KMS-11 (cell line): ENCODE results near the gene NTM.

Experiments used
- H2AFZ ChIP-seq: fragments of 200-600 bp; sonication (generic); 2 replicates; pipeline ENCODE4 v1.6.1; 2016; ENCODE audit warnings: antibody characterized with exemption, mixed run types, low read depth
- H3K27ac ChIP-seq: fragments of 200-600 bp; sonication (generic); 2 replicates; pipeline ENCODE4 v1.6.1; 2016; ENCODE audit warnings: mild to moderate bottlenecking, mixed run types
- H3K27me3 ChIP-seq: fragments of 200-600 bp; sonication (generic); 2 replicates; pipeline ENCODE4 v1.6.1; 2017; ENCODE audit warnings: mild to moderate bottlenecking, low read depth, mixed run types, moderate library complexity; ENCODE audit not compliant: insufficient read depth
- H3K36me3 ChIP-seq: fragments of 200-600 bp; sonication (generic); 2 replicates; pipeline ENCODE4 v1.6.1; 2017; ENCODE audit warnings: mild to moderate bottlenecking, mixed run types; ENCODE audit not compliant: insufficient read depth
- H3K4me1 ChIP-seq: fragments of 200-600 bp; sonication (generic); 2 replicates; pipeline ENCODE4 v1.6.1; 2016; ENCODE audit warnings: mild to moderate bottlenecking, low read depth, mixed run types; ENCODE audit not compliant: poor library complexity, severe bottlenecking
- H3K4me2 ChIP-seq: fragments of 200-600 bp; sonication (generic); 2 replicates; pipeline ENCODE4 v1.7.0; 2016; ENCODE audit warnings: mild to moderate bottlenecking, mixed run types
- H3K4me3 ChIP-seq: fragments of 200-600 bp; sonication (generic); IDR thresholded peaks from 2 replicates; pipeline ENCODE4 v1.6.1; 2017; ENCODE audit warnings: low read depth, low read length, mixed read lengths; ENCODE audit not compliant: insufficient read depth
- H3K79me2 ChIP-seq: fragments of 200-600 bp; sonication (generic); 2 replicates; pipeline ENCODE4 v1.6.1; 2016; ENCODE audit warnings: low read depth, mixed run types; ENCODE audit not compliant: insufficient read depth
- H3K9ac ChIP-seq: fragments of 200-600 bp; sonication (generic); 2 replicates; pipeline ENCODE4 v1.6.1; 2016; ENCODE audit warnings: mild to moderate bottlenecking, mixed run types
- H4K20me1 ChIP-seq: fragments of 200-600 bp; sonication (generic); 2 replicates; pipeline ENCODE4 v1.6.1; 2016; ENCODE audit warnings: mild to moderate bottlenecking, mixed run types; ENCODE audit not compliant: insufficient read depth
- CTCF ChIP-seq: fragments of 200-600 bp; sonication (generic); conservative IDR thresholded peaks from 2 replicates; pipeline ENCODE4 v1.6.1; 2017; ENCODE audit warnings: low read depth, mild to moderate bottlenecking, antibody characterized with exemption, low read length, moderate library complexity, mixed read lengths

Gene NTM

GRCh38 chr11:131534611-131535010 lies 164.2 kb downstream of the NTM start:
- Histone ChIP-seq H4K20me1 (no peaks in the 10 kb centered on the region), H3K27me3 (no peaks in the 10 kb centered on the region), H3K4me1 (no peaks in the 10 kb centered on the region), H3K9ac (no peak overlapping the region), H3K4me2 (no peak overlapping the region), H3K36me3 (no peaks in the 10 kb centered on the region), H3K79me2 (no peaks in the 10 kb centered on the region), H2AFZ (no peak overlapping the region), H3K4me3 (no peak overlapping the region), H3K27ac (no peak overlapping the region)
- TF ChIP-seq CTCF = no peak

GRCh38 chr11:131536159-131536558 lies 165.7 kb downstream of the NTM start:
- Histone ChIP-seq H3K4me2 (no peak overlapping the region), H2AFZ (no peak overlapping the region), H4K20me1 (no peaks in the 10 kb centered on the region), H3K4me3 (no peak overlapping the region), H3K4me1 (no peaks in the 10 kb centered on the region), H3K9ac (no peak overlapping the region), H3K79me2 (no peaks in the 10 kb centered on the region), H3K27me3 (no peaks in the 10 kb centered on the region), H3K36me3 (no peaks in the 10 kb centered on the region), H3K27ac (no peak overlapping the region)
- TF ChIP-seq CTCF = no peak

- Histone ChIP-seq H4K20me1 (no peaks in the 10 kb centered on the region), H3K36me3 (no peaks in the 10 kb centered on the region), H3K4me3 (no peak overlapping the region), H3K4me2 (no peak overlapping the region), H3K9ac (no peak overlapping the region), H3K4me1 (no peaks in the 10 kb centered on the region), H3K79me2 (no peaks in the 10 kb centered on the region), H2AFZ (no peak overlapping the region), H3K27me3 (no peaks in the 10 kb centered on the region), H3K27ac (no peak overlapping the region)
- no peak for TF ChIP-seq CTCF
Observed at GRCh38 chr11:131537196-131537595, 166.8 kb downstream of the NTM start.

GRCh38 chr11:131537748-131538147 lies 167.3 kb downstream of the NTM start:
- Histone ChIP-seq H3K4me2 (no peak overlapping the region), H3K79me2 (no peaks in the 10 kb centered on the region), H3K4me1 (no peaks in the 10 kb centered on the region), H3K36me3 (no peaks in the 10 kb centered on the region), H3K4me3 (no peak overlapping the region), H4K20me1 (no peaks in the 10 kb centered on the region), H3K9ac (no peak overlapping the region), H3K27ac (no peak overlapping the region), H2AFZ (no peak overlapping the region), H3K27me3 (no peaks in the 10 kb centered on the region)
- no peak for TF ChIP-seq CTCF

- Histone ChIP-seq H2AFZ (no peak overlapping the region), H4K20me1 (no peaks in the 10 kb centered on the region), H3K79me2 (no peaks in the 10 kb centered on the region), H3K27ac (no peak overlapping the region), H3K4me1 (no peaks in the 10 kb centered on the region), H3K27me3 (no peaks in the 10 kb centered on the region), H3K4me3 (no peak overlapping the region), H3K9ac (no peak overlapping the region), H3K36me3 (no peaks in the 10 kb centered on the region), H3K4me2 (no peak overlapping the region)
- no peak for TF ChIP-seq CTCF
Observed at GRCh38 chr11:131538322-131538721, 167.9 kb downstream of the NTM start.
